ENCODE results near the gene ABCC5.
"Not testable (repeated sequence)": the region's sequence is repeated elsewhere in the genome, so short reads cannot be mapped to it uniquely, and the experiment has no call there.

ABCC5 gene

GRCh38 chr3:184017672-184018423 lies at the start of gene ABCC5:
ABCC5 (minus strand) TSS chr3:184017884; CDS start chr3:184014392, 3,492 bp downstream.
- DNase-seq = peak; percentile 80

GRCh38 chr3:184066211-184066610 lies 48.5 kb upstream of the ABCC5 start:
- DNase-seq = no peak

- DNase-seq = no peak
Observed at GRCh38 chr3:184062637-184063036, 45.0 kb upstream of the ABCC5 start.

- no peak for DNase-seq
Observed at GRCh38 chr3:184059424-184059823, 41.7 kb upstream of the ABCC5 start.

GRCh38 chr3:184058029-184058428 lies 40.3 kb upstream of the ABCC5 start:
- DNase-seq = no peak

GRCh38 chr3:184052767-184053166 lies 35.1 kb upstream of the ABCC5 start, which contains the start of gene HTR3C:
HTR3C (plus strand) TSS chr3:184053047; CDS start chr3:184053081, 34 bp downstream.
- DNase-seq = no peak

- no peak for DNase-seq
Observed at GRCh38 chr3:184050217-184050847, 32.6 kb upstream of the ABCC5 start.

GRCh38 chr3:184045995-184046394 lies 28.3 kb upstream of the ABCC5 start:
- DNase-seq = no peak

GRCh38 chr3:184042617-184043016 lies 24.9 kb upstream of the ABCC5 start:
- DNase-seq = no peak

- DNase-seq = no peak
Observed at GRCh38 chr3:184040010-184040409, 22.3 kb upstream of the ABCC5 start.

GRCh38 chr3:184039414-184039813 lies 21.7 kb upstream of the ABCC5 start:
- no peak for DNase-seq

GRCh38 chr3:184038307-184038706 lies 20.6 kb upstream of the ABCC5 start:
- DNase-seq = not testable (repeated sequence)

GRCh38 chr3:184037816-184038215 lies 20.1 kb upstream of the ABCC5 start:
- no peak for DNase-seq

GRCh38 chr3:184031187-184031792 lies 13.6 kb upstream of the ABCC5 start, which contains the start of gene HTR3D:
HTR3D (plus strand) TSS chr3:184031742; CDS start chr3:184031742, 0 bp downstream.
- DNase-seq = no peak

GRCh38 chr3:184030536-184030935 lies 12.9 kb upstream of the ABCC5 start:
- no peak for DNase-seq

GRCh38 chr3:184029443-184029842 lies 11.8 kb upstream of the ABCC5 start:
- DNase-seq = no peak

- DNase-seq = not testable (repeated sequence)
Observed at GRCh38 chr3:184028275-184028890, 10.7 kb upstream of the ABCC5 start.

GRCh38 chr3:184025256-184025655 lies 7.6 kb upstream of the ABCC5 start:
- not testable (repeated sequence) for DNase-seq

- DNase-seq = no peak
Observed at GRCh38 chr3:184022323-184022722, 4.6 kb upstream of the ABCC5 start.

GRCh38 chr3:184018424-184018973 lies 815 bp upstream of the ABCC5 start:
- no peak for DNase-seq

GRCh38 chr3:184016811-184017671 lies 643 bp downstream of the ABCC5 start:
- peak; percentile 49 for DNase-seq

GRCh38 chr3:184016169-184016570 lies 1.5 kb downstream of the ABCC5 start:
- no peak for DNase-seq

Data from NK-92 treated with Interleukin-12 subunit alpha and Interleukin-12 subunit beta, amount 100 ng/mL, for 24 hours (cell line).